Measurements from ENCODE around the gene FOXK1. TPM values are rescaled to one million over a fixed set of nuclear protein-coding genes. Genes with fewer than 3 reads are reported as not detected.

The FOXK1 gene
- total and polyA plus RNA-seq, 2 of the 13 experiments (the other 11 are each of a cell fraction or from before 2014, with no cell fraction given), result 4.6 to 8.8 TPM

- TF ChIP-seq ZNF281 (CRISPR knock-in tag; IDR thresholded peaks at IDR 0.05; ENCODE audit: borderline replicate concordance), result peak; percentile 48; the same call in 1 of the 2 replicates
- no peak for TF ChIP-seq HIVEP1 (CRISPR knock-in tag; IDR thresholded peaks at IDR 0.05)
- TF ChIP-seq RAD21 (CRISPR knock-in tag; IDR thresholded peaks at IDR 0.05), result peak; percentile 47; the same call in 1 of the 2 replicates
- TF ChIP-seq RBM39 (IDR thresholded peaks at IDR 0.05; ENCODE audit: low read depth, low read length, poor library complexity, severe bottlenecking), result no peak
- TF ChIP-seq PHF8 (CRISPR knock-in tag; IDR thresholded peaks at IDR 0.05), result peak; percentile 1; the same call in 1 of the 2 replicates
- no peak for TF ChIP-seq TP53 (CRISPR knock-in tag; conservative IDR thresholded peaks at IDR 0.05)
- no peak for TF ChIP-seq PAF1 (CRISPR knock-in tag; IDR thresholded peaks at IDR 0.05)
- TF ChIP-seq ZNF230 (CRISPR knock-in tag; IDR thresholded peaks at IDR 0.05), result no peak
- TF ChIP-seq NFAT5 (CRISPR knock-in tag; IDR thresholded peaks at IDR 0.05), result 0 out of 2 replicates have a peak, but pooled peaks have one; percentile 43
- TF ChIP-seq, protein P1, sequence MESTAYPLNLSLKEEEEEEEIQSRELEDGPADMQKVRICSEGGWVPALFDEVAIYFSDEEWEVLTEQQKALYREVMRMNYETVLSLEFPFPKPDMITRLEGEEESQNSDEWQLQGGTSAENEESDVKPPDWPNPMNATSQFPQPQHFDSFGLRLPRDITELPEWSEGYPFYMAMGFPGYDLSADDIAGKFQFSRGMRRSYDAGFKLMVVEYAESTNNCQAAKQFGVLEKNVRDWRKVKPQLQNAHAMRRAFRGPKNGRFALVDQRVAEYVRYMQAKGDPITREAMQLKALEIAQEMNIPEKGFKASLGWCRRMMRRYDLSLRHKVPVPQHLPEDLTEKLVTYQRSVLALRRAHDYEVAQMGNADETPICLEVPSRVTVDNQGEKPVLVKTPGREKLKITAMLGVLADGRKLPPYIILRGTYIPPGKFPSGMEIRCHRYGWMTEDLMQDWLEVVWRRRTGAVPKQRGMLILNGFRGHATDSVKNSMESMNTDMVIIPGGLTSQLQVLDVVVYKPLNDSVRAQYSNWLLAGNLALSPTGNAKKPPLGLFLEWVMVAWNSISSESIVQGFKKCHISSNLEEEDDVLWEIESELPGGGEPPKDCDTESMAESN (CRISPR knock-in tag; conservative IDR thresholded peaks at IDR 0.05), result 0 out of 2 replicates have a peak, but pooled peaks have one; percentile 2
- TF ChIP-seq ZNF562 (CRISPR knock-in tag; IDR thresholded peaks at IDR 0.05; ENCODE audit: borderline replicate concordance), result peak; percentile 77; the same call in 1 of the 2 replicates
- TF ChIP-seq LCORL (IDR thresholded peaks at IDR 0.05), result no peak
- TF ChIP-seq LCORL (CRISPR knock-in tag; IDR thresholded peaks at IDR 0.05), result no peak
- TF ChIP-seq ERF (CRISPR knock-in tag; IDR thresholded peaks at IDR 0.05), result no peak
- TF ChIP-seq, protein P2, sequence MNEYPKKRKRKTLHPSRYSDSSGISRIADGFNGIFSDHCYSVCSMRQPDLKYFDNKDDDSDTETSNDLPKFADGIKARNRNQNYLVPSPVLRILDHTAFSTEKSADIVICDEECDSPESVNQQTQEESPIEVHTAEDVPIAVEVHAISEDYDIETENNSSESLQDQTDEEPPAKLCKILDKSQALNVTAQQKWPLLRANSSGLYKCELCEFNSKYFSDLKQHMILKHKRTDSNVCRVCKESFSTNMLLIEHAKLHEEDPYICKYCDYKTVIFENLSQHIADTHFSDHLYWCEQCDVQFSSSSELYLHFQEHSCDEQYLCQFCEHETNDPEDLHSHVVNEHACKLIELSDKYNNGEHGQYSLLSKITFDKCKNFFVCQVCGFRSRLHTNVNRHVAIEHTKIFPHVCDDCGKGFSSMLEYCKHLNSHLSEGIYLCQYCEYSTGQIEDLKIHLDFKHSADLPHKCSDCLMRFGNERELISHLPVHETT (CRISPR knock-in tag; conservative IDR thresholded peaks at IDR 0.05), result no peak
- no peak for TF ChIP-seq FOXC1 (CRISPR knock-in tag; IDR thresholded peaks at IDR 0.05; ENCODE audit: borderline replicate concordance)
- TF ChIP-seq, protein P3, sequence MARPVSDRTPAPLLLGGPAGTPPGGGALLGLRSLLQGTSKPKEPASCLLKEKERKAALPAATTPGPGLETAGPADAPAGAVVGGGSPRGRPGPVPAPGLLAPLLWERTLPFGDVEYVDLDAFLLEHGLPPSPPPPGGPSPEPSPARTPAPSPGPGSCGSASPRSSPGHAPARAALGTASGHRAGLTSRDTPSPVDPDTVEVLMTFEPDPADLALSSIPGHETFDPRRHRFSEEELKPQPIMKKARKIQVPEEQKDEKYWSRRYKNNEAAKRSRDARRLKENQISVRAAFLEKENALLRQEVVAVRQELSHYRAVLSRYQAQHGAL (CRISPR knock-in tag; IDR thresholded peaks at IDR 0.05; ENCODE audit: not compliant biosample characterization), result no peak
Measured at GRCh38 chr7:4681886-4682620, at the start of gene FOXK1 (continued).

All from HepG2 (cell line).